Thymus (tissue), 11 donors: ENCODE results near the gene SLX9. TPM values are rescaled to one million over a fixed set of nuclear protein-coding genes. Genes with fewer than 3 reads are reported as not detected.

Experiments
- DNase-seq, 9 donors: peaks; one replicate each; pipeline ENCODE4 v3.0.0-alpha.2; 2013; ENCODE audit warnings: low spot score in 9 of 9, low read depth in 6 of 9, missing footprints in 1 of 9
- H3K27ac ChIP-seq, 2 donors: one replicate each; pipeline ENCODE4 v1.5.1; 2013; ENCODE audit warnings: control low read depth in 1 of 2, low read depth in 1 of 2, low read length in 1 of 2, mild to moderate bottlenecking in 1 of 2, moderate library complexity in 1 of 2
- H3K27me3 ChIP-seq, 2 donors: one replicate each; pipeline ENCODE4 v1.5.1; 2013; ENCODE audit warnings: low read length in 1 of 2; ENCODE audit not compliant: control insufficient read depth in 2 of 2, insufficient read depth in 1 of 2
- H3K36me3 ChIP-seq, 2 donors: one replicate each; pipeline ENCODE4 v1.5.1; 2013; ENCODE audit warnings: low read length in 1 of 2, mild to moderate bottlenecking in 1 of 2, moderate library complexity in 1 of 2; ENCODE audit not compliant: control insufficient read depth in 2 of 2, insufficient read depth in 2 of 2
- H3K4me1 ChIP-seq, 2 donors: one replicate each; pipeline ENCODE4 v1.5.1; 2013; ENCODE audit warnings: low read length in 2 of 2; ENCODE audit not compliant: control insufficient read depth in 2 of 2, insufficient read depth in 2 of 2
- H3K4me3 ChIP-seq, 2 donors: one replicate each; pipeline ENCODE4 v1.5.1; 2013; ENCODE audit warnings: low read length in 2 of 2, control low read depth in 1 of 2, mild to moderate bottlenecking in 1 of 2
- H3K9me3 ChIP-seq, 2 donors: one replicate each; pipeline ENCODE4 v1.5.1; 2013; ENCODE audit warnings: low read length in 1 of 2, mild to moderate bottlenecking in 1 of 2; ENCODE audit not compliant: control insufficient read depth in 2 of 2, insufficient read depth in 1 of 2
- WGBS: extraction: QIAGEN DNeasy Blood & Tissue Kit; methylation state at CpG from one replicate; pipeline ENCODE4 v1.1.7; 2013; 5-methylcytosine and 5-hydroxymethylcytosine counted together
- polyA plus RNA-seq: library from polyadenylated mRNA; stranded (reverse); fragments of 200-250 nt; gene quantifications from one replicate; pipeline ENCODE4 v1.2.3, GENCODE V29; 2013
- total RNA-seq: library from RNA; stranded (reverse); fragments of 120-200 nt; gene quantifications from one replicate; pipeline ENCODE4 v1.2.4, GENCODE V29; 2013
- donor health status: healthy.

Gene SLX9
- total and polyA plus RNA-seq, 2 donors = 28.4 to 29.0 TPM

- Histone ChIP-seq H3K27ac (no peak overlapping the region), H3K4me3 (no peak overlapping the region), H3K9me3 (no peaks in the 10 kb centered on the region), H3K4me1 (no peaks in the 10 kb centered on the region), H3K27me3 (peaks cover 0 to 2% of the 10 kb centered on the region in 2 donors), H3K36me3 (no peaks in the 10 kb centered on the region)
- DNase-seq = no peak
- WGBS = 90% methylated on average over 29 of the region's 29 CpGs
Observed at GRCh38 chr21:44999972-45000636, 60.3 kb downstream of the SLX9 start.

- no peak overlapping the region for H3K27ac ChIP-seq
- no peaks in the 10 kb centered on the region for H3K4me1 ChIP-seq
- H3K4me3 ChIP-seq = no peak overlapping the region
- no peaks in the 10 kb centered on the region for H3K36me3 ChIP-seq
- no peaks in the 10 kb centered on the region for H3K9me3 ChIP-seq
- WGBS = 93% methylated on average over 27 of the region's 27 CpGs
- peaks cover 0 to 2% of the 10 kb centered on the region in 2 donors for H3K27me3 ChIP-seq
- no peak for DNase-seq
Observed at GRCh38 chr21:45000637-45001133, 60.9 kb downstream of the SLX9 start.

- Histone ChIP-seq H3K4me3 (no peak overlapping the region), H3K36me3 (no peaks in the 10 kb centered on the region), H3K27ac (no peak overlapping the region), H3K4me1 (no peaks in the 10 kb centered on the region), H3K9me3 (no peaks in the 10 kb centered on the region), H3K27me3 (peaks cover 0 to 2% of the 10 kb centered on the region in 2 donors)
- DNase-seq = no peak
- 88% methylated on average over 46 of the region's 46 CpGs for WGBS
Observed at GRCh38 chr21:45001134-45002095, 61.6 kb downstream of the SLX9 start.

GRCh38 chr21:45002381-45003204 lies 62.8 kb downstream of the SLX9 start:
- H3K27ac ChIP-seq = no peak overlapping the region
- H3K9me3 ChIP-seq = no peaks in the 10 kb centered on the region
- DNase-seq = no peak
- WGBS = 95% methylated on average over 28 of the region's 28 CpGs
- H3K27me3 ChIP-seq = peaks cover 0 to 2% of the 10 kb centered on the region in 2 donors
- H3K36me3 ChIP-seq = no peaks in the 10 kb centered on the region
- H3K4me1 ChIP-seq = no peaks in the 10 kb centered on the region
- no peak overlapping the region for H3K4me3 ChIP-seq

GRCh38 chr21:45003331-45004058 lies 63.7 kb downstream of the SLX9 start:
- DNase-seq = no peak
- Histone ChIP-seq H3K36me3 (no peaks in the 10 kb centered on the region), H3K4me1 (no peaks in the 10 kb centered on the region), H3K9me3 (no peaks in the 10 kb centered on the region), H3K4me3 (no peak overlapping the region), H3K27ac (no peak overlapping the region), H3K27me3 (peaks cover 0 to 2% of the 10 kb centered on the region in 2 donors)
- 87% methylated on average over 14 of the region's 14 CpGs for WGBS

- Histone ChIP-seq H3K27me3 (peaks cover 0 to 2% of the 10 kb centered on the region in 2 donors), H3K27ac (no peak overlapping the region), H3K4me1 (no peaks in the 10 kb centered on the region), H3K4me3 (no peak overlapping the region), H3K9me3 (no peaks in the 10 kb centered on the region), H3K36me3 (no peaks in the 10 kb centered on the region)
- 97% methylated on average over 8 of the region's 8 CpGs for WGBS
- no peak for DNase-seq
Observed at GRCh38 chr21:45004059-45004422, 64.2 kb downstream of the SLX9 start.

- 88% methylated on average over 40 of the region's 40 CpGs for WGBS
- Histone ChIP-seq H3K9me3 (no peaks in the 10 kb centered on the region), H3K4me3 (no peak overlapping the region), H3K4me1 (no peaks in the 10 kb centered on the region), H3K36me3 (no peaks in the 10 kb centered on the region), H3K27ac (no peak overlapping the region), H3K27me3 (peaks cover 0 to under 1% of the 10 kb centered on the region in 2 donors)
- no peak for DNase-seq
Observed at GRCh38 chr21:45004481-45005247, 64.8 kb downstream of the SLX9 start.

GRCh38 chr21:45006536-45007095 lies 66.8 kb downstream of the SLX9 start:
- 94% methylated on average over 9 of the region's 9 CpGs for WGBS
- no peaks in the 10 kb centered on the region for H3K4me1 ChIP-seq
- H3K4me3 ChIP-seq = no peak overlapping the region
- H3K27ac ChIP-seq = no peak overlapping the region
- no peak for DNase-seq
- no peaks in the 10 kb centered on the region for H3K9me3 ChIP-seq
- no peaks in the 10 kb centered on the region for H3K36me3 ChIP-seq
- H3K27me3 ChIP-seq = peaks cover 0 to 10% of the 10 kb centered on the region in 2 donors
